GM23248 (cell line): Measurements from ENCODE around the gene NOP10. TPM values are rescaled to one million over a fixed set of nuclear protein-coding genes. Genes with fewer than 3 reads are reported as not detected.
A peak's percentile ranks its signal among the peaks of the same experiment; 100 is the strongest.

Experiments
- DNase-seq: peaks from one replicate; pipeline ENCODE4 v3.0.0-alpha.2; 2015
- H2AFZ ChIP-seq: fragments of 200-600 bp; sonication (generic); 2 replicates; pipeline ENCODE4 v1.6.1; 2016; ENCODE audit warnings: antibody characterized with exemption
- H3F3A ChIP-seq: fragments of 200-600 bp; sonication (generic); 2 replicates; pipeline ENCODE4 v1.6.1; 2016; ENCODE audit warnings: mild to moderate bottlenecking, antibody characterized with exemption, mixed run types; ENCODE audit not compliant: insufficient read depth
- H3K27ac ChIP-seq: fragments of 200-600 bp; sonication (generic); 2 replicates; pipeline ENCODE4 v1.5.1; 2016; ENCODE audit warnings: mild to moderate bottlenecking
- H3K27me3 ChIP-seq: fragments of 200-600 bp; sonication (generic); replicated peaks from 2 replicates; pipeline ENCODE4 v1.6.1; 2016; ENCODE audit warnings: mild to moderate bottlenecking; ENCODE audit not compliant: insufficient read depth
- H3K36me3 ChIP-seq: fragments of 200-600 bp; sonication (generic); 2 replicates; pipeline ENCODE4 v1.6.1; 2016; ENCODE audit warnings: low read depth, mild to moderate bottlenecking
- H3K4me1 ChIP-seq: fragments of 200-600 bp; sonication (generic); 2 replicates; pipeline ENCODE4 v1.6.1; 2016; ENCODE audit warnings: mild to moderate bottlenecking; ENCODE audit not compliant: insufficient read depth
- H3K4me2 ChIP-seq: fragments of 200-600 bp; sonication (generic); one replicate; pipeline ENCODE4 v1.6.1; 2016; ENCODE audit warnings: mild to moderate bottlenecking; ENCODE audit not compliant: unreplicated experiment
- H3K4me3 ChIP-seq: fragments of 200-600 bp; sonication (generic); 2 replicates; pipeline ENCODE4 v1.5.1; 2016; ENCODE audit warnings: mild to moderate bottlenecking
- H3K79me2 ChIP-seq: fragments of 200-600 bp; sonication (generic); 2 replicates; pipeline ENCODE4 v1.6.1; 2016; ENCODE audit warnings: mild to moderate bottlenecking; ENCODE audit not compliant: insufficient read depth
- H3K9ac ChIP-seq: fragments of 200-600 bp; sonication (generic); 2 replicates; pipeline ENCODE4 v1.6.1; 2016; ENCODE audit warnings: mild to moderate bottlenecking
- H3K9me2 ChIP-seq: fragments of 200-600 bp; sonication (generic); 2 replicates; pipeline ENCODE4 v1.6.1; 2016; ENCODE audit warnings: mixed run types, mild to moderate bottlenecking, moderate library complexity; ENCODE audit not compliant: insufficient read depth
- H3K9me3 ChIP-seq: fragments of 200-600 bp; sonication (generic); one replicate; pipeline ENCODE4 v1.6.1; 2017; ENCODE audit warnings: low read depth
- H4K20me1 ChIP-seq: fragments of 200-600 bp; sonication (generic); 2 replicates; pipeline ENCODE4 v1.6.0; 2016; ENCODE audit not compliant: insufficient read depth
- EZH2 ChIP-seq: fragments of 200-600 bp; sonication (generic); IDR thresholded peaks from 2 replicates; pipeline ENCODE4 v1.6.1; 2018; ENCODE audit warnings: antibody characterized with exemption, mild to moderate bottlenecking; ENCODE audit not compliant: insufficient read depth, poor library complexity, severe bottlenecking
- EZH2phosphoT487 ChIP-seq: fragments of 200-600 bp; sonication (generic); IDR thresholded peaks from 2 replicates; pipeline ENCODE4 v1.6.1; 2018; ENCODE audit warnings: antibody characterized with exemption, moderate library complexity, mild to moderate bottlenecking, low read depth; ENCODE audit not compliant: insufficient read depth
- WGBS, 2 experiments: methylation state at CpG; one replicate each; pipeline ENCODE4 v1.1.6; 2015 to 2017; ENCODE audit warnings: low lambda C conversion rate in 2 of 2, low coverage in 1 of 2; ENCODE audit errors: missing lambda C conversion rate in 2 of 2; 5-methylcytosine and 5-hydroxymethylcytosine counted together
- in situ Hi-C: fragments of 300-500 bp; cut with MboI; formaldehyde crosslinking; loops from 2 replicates; pipeline ENCODE4 v1.15.0; 2020
- polyA plus RNA-seq: library from polyadenylated mRNA; unstranded; fragments of >200 nt; fragmentation: Nextera tagmentation; extraction: Ambion mirVana; gene quantifications from 2 replicates; pipeline ENCODE4 v1.2.1, GENCODE V29; 2016
- total RNA-seq: library from RNA; depleted of rRNA; stranded (reverse); fragments of >200 nt; shearing (Covaris generic); gene quantifications from 2 replicates; pipeline ENCODE4 v1.2.3, GENCODE V29; 2014

Gene NOP10
- total and polyA plus RNA-seq, 2 experiments from 2014 or later, result 208 to 425 TPM

GRCh38 chr15:34336991-34337556 is 5.9 kb downstream of the NOP10 start:
- 5 to 6% methylated on average over 23 to 26 of the region's 26 CpGs for WGBS, 2 experiments
- Histone ChIP-seq H4K20me1 (no peaks in the 10 kb centered on the region), H3K79me2 (peaks cover 53% of the 10 kb centered on the region), H3K27me3 (no peaks in the 10 kb centered on the region), H3K9me2 (no peaks in the 10 kb centered on the region), H3K4me2 (peak overlapping the region; percentile 72), H3K4me3 (peak overlapping the region; percentile 90), H3F3A (peaks cover 53% of the 10 kb centered on the region), H3K9me3 (no peaks in the 10 kb centered on the region), H2AFZ (peak overlapping the region; percentile 89), H3K4me1 (peaks cover 47% of the 10 kb centered on the region), H3K36me3 (peaks cover 24% of the 10 kb centered on the region), H3K9ac (peak overlapping the region; percentile 79), H3K27ac (no peak overlapping the region)
- DNase-seq, result peak; percentile 33
- in situ Hi-C loops, result no loop called here
- TF ChIP-seq EZH2phosphoT487 (no peak), EZH2 (no peak)

- Histone ChIP-seq H3K79me2 (peaks cover 46% of the 10 kb centered on the region), H3K9me2 (no peaks in the 10 kb centered on the region), H3K9ac (peak overlapping the region; percentile 79; the same call in 1 of the 2 replicates), H3K9me3 (no peaks in the 10 kb centered on the region), H3K27ac (0 out of 2 replicates have a peak overlapping the region, but pooled peaks have one; percentile 68), H2AFZ (peak overlapping the region; percentile 89; the same call in 1 of the 2 replicates), H4K20me1 (no peaks in the 10 kb centered on the region), H3K4me3 (peak overlapping the region; percentile 90), H3K36me3 (peaks cover 20% of the 10 kb centered on the region), H3K4me2 (peak overlapping the region; percentile 72), H3K27me3 (no peaks in the 10 kb centered on the region), H3K4me1 (peaks cover 41% of the 10 kb centered on the region), H3F3A (peaks cover 53% of the 10 kb centered on the region)
- WGBS, 2 experiments, result 93 to 95% methylated on average over 16 of the region's 16 CpGs
- DNase-seq, result no peak
- TF ChIP-seq EZH2 (no peak), EZH2phosphoT487 (no peak)
- in situ Hi-C loops, result no loop called here
Measured at GRCh38 chr15:34336231-34336990, 6.5 kb downstream of the NOP10 start.

GRCh38 chr15:34335176-34336032 is 7.5 kb downstream of the NOP10 start:
- H3K9ac ChIP-seq, result peak overlapping the region; percentile 32
- TF ChIP-seq EZH2phosphoT487 (no peak), EZH2 (no peak)
- H3K4me3 ChIP-seq, result peak overlapping the region; percentile 90
- DNase-seq, result peak; percentile 61
- no peaks in the 10 kb centered on the region for H3K9me2 ChIP-seq
- H3K27me3 ChIP-seq, result no peaks in the 10 kb centered on the region
- H3K27ac ChIP-seq, result peak overlapping the region; percentile 68
- H3K9me3 ChIP-seq, result no peaks in the 10 kb centered on the region
- no peaks in the 10 kb centered on the region for H4K20me1 ChIP-seq
- in situ Hi-C loops, result no loop called here
- WGBS, 2 experiments, result 61 to 62% methylated on average over 3 of the region's 3 CpGs
- peak overlapping the region; percentile 72 for H3K4me2 ChIP-seq
- peak overlapping the region; percentile 63 for H2AFZ ChIP-seq
- H3K4me1 ChIP-seq, result peaks cover 41% of the 10 kb centered on the region
- peaks cover 52% of the 10 kb centered on the region for H3F3A ChIP-seq
- peaks cover 36% of the 10 kb centered on the region for H3K79me2 ChIP-seq
- H3K36me3 ChIP-seq, result peaks cover 12% of the 10 kb centered on the region; the same call in 1 of the 2 replicates

DNA sequence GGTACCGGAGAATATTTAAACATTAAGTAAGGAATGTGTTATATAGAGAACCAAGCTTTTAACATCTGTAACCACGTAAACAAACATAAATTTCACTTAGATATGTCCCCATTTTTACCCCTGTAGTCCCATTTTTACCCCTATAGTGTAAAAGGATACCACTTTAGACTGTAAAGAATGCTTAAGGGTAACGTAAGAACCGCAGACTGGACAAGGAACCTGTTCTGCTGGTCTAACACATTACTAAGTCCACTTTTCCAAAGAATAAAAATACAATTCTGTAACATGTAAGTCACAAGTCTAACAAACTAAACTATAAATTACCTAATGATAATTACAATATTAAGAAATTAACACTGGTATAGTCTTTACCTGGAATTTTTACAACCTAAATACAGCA is 8.3 kb downstream of the NOP10 start:
- Histone ChIP-seq H4K20me1 (no peaks in the 10 kb centered on the region), H3F3A (peaks cover 44% of the 10 kb centered on the region), H2AFZ (peak overlapping the region; percentile 63), H3K4me3 (peak overlapping the region; percentile 90), H3K9me3 (no peaks in the 10 kb centered on the region), H3K4me1 (peaks cover 36% of the 10 kb centered on the region), H3K27me3 (no peaks in the 10 kb centered on the region), H3K4me2 (peak overlapping the region; percentile 72), H3K27ac (peak overlapping the region; percentile 68), H3K9me2 (no peaks in the 10 kb centered on the region), H3K9ac (peak overlapping the region; percentile 32), H3K36me3 (peaks cover 4% of the 10 kb centered on the region; the same call in 1 of the 2 replicates), H3K79me2 (peaks cover 29% of the 10 kb centered on the region)
- WGBS, 2 experiments, result 94 to 96% methylated on average over 4 of the region's 4 CpGs
- no peak for TF ChIP-seq EZH2
- no peak for TF ChIP-seq EZH2phosphoT487
- DNase-seq, result no peak
- in situ Hi-C loops, result no loop called here
